Neural cell (in vitro differentiated cells): ENCODE measurements around the gene SNX24. TPM values are rescaled to one million over a fixed set of nuclear protein-coding genes. Genes with fewer than 3 reads are reported as not detected.
"Not testable (repeated sequence)": the region's sequence is repeated elsewhere in the genome, so short reads cannot be mapped to it uniquely, and the experiment has no call there.

Experiments
- H2AFZ ChIP-seq: fragments of 200-600, 300-800 bp; sonication (generic), shearing (Covaris generic); 2 replicates; pipeline ENCODE4 v1.6.0; 2014; ENCODE audit warnings: low read depth, mild to moderate bottlenecking, antibody characterized with exemption, low read length, moderate library complexity
- H3F3A ChIP-seq: fragments of 200-600 bp; shearing (Covaris generic); 2 replicates; pipeline ENCODE4 v1.6.1; 2016; ENCODE audit warnings: mild to moderate bottlenecking, moderate library complexity, mixed read lengths, antibody characterized with exemption, low read length; ENCODE audit not compliant: insufficient read depth, poor library complexity, severe bottlenecking
- H3K27ac ChIP-seq: fragments of 200-600, 300-800 bp; sonication (generic), shearing (Covaris generic); 2 replicates; pipeline ENCODE4 v1.5.1; 2014; ENCODE audit warnings: mild to moderate bottlenecking, low read length, moderate library complexity
- H3K27me3 ChIP-seq: fragments of 300-800, 200-600 bp; sonication (generic), shearing (Covaris generic); 2 replicates; pipeline ENCODE4 v1.6.0; 2014; ENCODE audit warnings: mild to moderate bottlenecking, low read depth, low read length, moderate library complexity; ENCODE audit not compliant: insufficient read depth
- H3K36me3 ChIP-seq: fragments of 300-800, 200-600 bp; sonication (generic), shearing (Covaris generic); 2 replicates; pipeline ENCODE4 v1.5.1; 2014; ENCODE audit warnings: mild to moderate bottlenecking, antibody characterized with exemption, low read length, moderate library complexity; ENCODE audit not compliant: insufficient read depth
- H3K4me2 ChIP-seq: fragments of 300-800, 200-600 bp; sonication (generic), shearing (Covaris generic); 2 replicates; pipeline ENCODE4 v1.6.0; 2014; ENCODE audit warnings: mild to moderate bottlenecking, low read length
- H3K4me3 ChIP-seq: fragments of 300-800, 200-600 bp; sonication (generic), shearing (Covaris generic); 2 replicates; pipeline ENCODE4 v1.5.1; 2014; ENCODE audit warnings: mild to moderate bottlenecking, low read length, moderate library complexity
- H3K79me2 ChIP-seq: fragments of 200-600 bp; shearing (Covaris generic); replicated peaks from 2 replicates; pipeline ENCODE4 v1.6.0; 2014; ENCODE audit warnings: mild to moderate bottlenecking, low read length, moderate library complexity; ENCODE audit not compliant: insufficient read depth
- H3K9ac ChIP-seq: fragments of 300-800, 200-600 bp; sonication (generic), shearing (Covaris generic); 2 replicates; pipeline ENCODE4 v1.6.1; 2016; ENCODE audit warnings: mild to moderate bottlenecking, low read length, mixed read lengths
- H3K9me2 ChIP-seq: fragments of 200-600 bp; shearing (Covaris generic); 2 replicates; pipeline ENCODE4 v1.6.1; 2016; ENCODE audit warnings: mild to moderate bottlenecking, low read length, mixed read lengths; ENCODE audit not compliant: insufficient read depth
- H3K9me3 ChIP-seq: fragments of 200-600, 300-800 bp; sonication (generic), shearing (Covaris generic); 2 replicates; pipeline ENCODE4 v1.6.1; 2016; ENCODE audit warnings: mild to moderate bottlenecking, mixed run types, low read length, moderate library complexity, mixed read lengths
- H4K20me1 ChIP-seq: fragments of 200-600 bp; shearing (Covaris generic); 2 replicates; pipeline ENCODE4 v1.6.1; 2016; ENCODE audit warnings: mild to moderate bottlenecking, mixed run types; ENCODE audit not compliant: insufficient read depth
- EP300 ChIP-seq: fragments of 450-650 bp; conservative IDR thresholded peaks from 2 replicates; pipeline ENCODE4 v1.6.1; 2014; ENCODE audit warnings: antibody characterized with exemption, mild to moderate bottlenecking, moderate library complexity; ENCODE audit not compliant: poor library complexity, severe bottlenecking
- EZH2 ChIP-seq: fragments of 200-600, 300-800 bp; shearing (Covaris generic), sonication (generic); IDR thresholded peaks from 2 replicates; pipeline ENCODE4 v1.6.1; 2014; ENCODE audit warnings: antibody characterized with exemption, low read length, borderline replicate concordance, mild to moderate bottlenecking; ENCODE audit not compliant: insufficient read depth, poor library complexity, severe bottlenecking
- MXI1 ChIP-seq: fragments of 450-650 bp; conservative IDR thresholded peaks from 2 replicates; pipeline ENCODE4 v1.6.1; 2014; ENCODE audit warnings: antibody characterized with exemption, mild to moderate bottlenecking; ENCODE audit not compliant: poor library complexity, severe bottlenecking
- POLR2AphosphoS5 ChIP-seq: IDR thresholded peaks from 2 replicates; pipeline ENCODE4 v1.6.1; 2012
- RAD21 ChIP-seq: fragments of 450-650 bp; conservative IDR thresholded peaks from 2 replicates; pipeline ENCODE4 v1.6.1; 2014; ENCODE audit warnings: antibody characterized with exemption, mild to moderate bottlenecking, moderate library complexity
- REST ChIP-seq: IDR thresholded peaks from 2 replicates; pipeline ENCODE4 v1.6.1; 2012; ENCODE audit warnings: borderline replicate concordance
- SMC3 ChIP-seq: fragments of 450-650 bp; conservative IDR thresholded peaks from 2 replicates; pipeline ENCODE4 v1.6.1; 2014; ENCODE audit warnings: antibody characterized with exemption, mild to moderate bottlenecking, moderate library complexity; ENCODE audit not compliant: poor library complexity
- TAF1 ChIP-seq: IDR thresholded peaks from 2 replicates; pipeline ENCODE4 v1.6.1; 2012; ENCODE audit warnings: low read depth
- polyA plus RNA-seq: library from polyadenylated mRNA; depleted of rRNA; stranded (reverse); fragments of >200 nt; gene quantifications from 2 replicates; pipeline ENCODE4 v1.2.3, GENCODE V29; 2014
- TF ChIP-seq, protein P1 (sequence below): fragments of 450-650 bp; IDR thresholded peaks from 2 replicates; pipeline ENCODE4 v1.5.1; 2014; ENCODE audit warnings: antibody characterized with exemption, mild to moderate bottlenecking, moderate library complexity; ENCODE audit not compliant: poor library complexity, severe bottlenecking

The SNX24 gene
- polyA plus RNA-seq, 1 donor from 2014 or later: 12.8 TPM

- no peak overlapping the region for H3K9ac ChIP-seq
- no peaks in the 10 kb centered on the region for H3K79me2 ChIP-seq
- H3K9me3 ChIP-seq: no peaks in the 10 kb centered on the region
- no peaks in the 10 kb centered on the region for H3K9me2 ChIP-seq
- H2AFZ ChIP-seq: no peak overlapping the region
- H3K36me3 ChIP-seq: no peaks in the 10 kb centered on the region
- no peaks in the 10 kb centered on the region for H3F3A ChIP-seq
- H3K27me3 ChIP-seq: no peaks in the 10 kb centered on the region
- H4K20me1 ChIP-seq: no peaks in the 10 kb centered on the region
- H3K4me3 ChIP-seq: no peak overlapping the region
- no peak for TF ChIP-seq POLR2AphosphoS5
- TF ChIP-seq MXI1: no peak
- TF ChIP-seq EZH2: no peak
- TF ChIP-seq EP300: no peak
- no peak for TF ChIP-seq RAD21
- no peak for TF ChIP-seq TAF1
- no peak for TF ChIP-seq REST
- TF ChIP-seq, protein P1, sequence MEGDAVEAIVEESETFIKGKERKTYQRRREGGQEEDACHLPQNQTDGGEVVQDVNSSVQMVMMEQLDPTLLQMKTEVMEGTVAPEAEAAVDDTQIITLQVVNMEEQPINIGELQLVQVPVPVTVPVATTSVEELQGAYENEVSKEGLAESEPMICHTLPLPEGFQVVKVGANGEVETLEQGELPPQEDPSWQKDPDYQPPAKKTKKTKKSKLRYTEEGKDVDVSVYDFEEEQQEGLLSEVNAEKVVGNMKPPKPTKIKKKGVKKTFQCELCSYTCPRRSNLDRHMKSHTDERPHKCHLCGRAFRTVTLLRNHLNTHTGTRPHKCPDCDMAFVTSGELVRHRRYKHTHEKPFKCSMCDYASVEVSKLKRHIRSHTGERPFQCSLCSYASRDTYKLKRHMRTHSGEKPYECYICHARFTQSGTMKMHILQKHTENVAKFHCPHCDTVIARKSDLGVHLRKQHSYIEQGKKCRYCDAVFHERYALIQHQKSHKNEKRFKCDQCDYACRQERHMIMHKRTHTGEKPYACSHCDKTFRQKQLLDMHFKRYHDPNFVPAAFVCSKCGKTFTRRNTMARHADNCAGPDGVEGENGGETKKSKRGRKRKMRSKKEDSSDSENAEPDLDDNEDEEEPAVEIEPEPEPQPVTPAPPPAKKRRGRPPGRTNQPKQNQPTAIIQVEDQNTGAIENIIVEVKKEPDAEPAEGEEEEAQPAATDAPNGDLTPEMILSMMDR: no peak
- TF ChIP-seq SMC3: no peak
- H3K27ac ChIP-seq: no peak overlapping the region
- no peak overlapping the region for H3K4me2 ChIP-seq
Measured at GRCh38 chr5:122967085-122967484, 121.7 kb downstream of the SNX24 start.

GRCh38 chr5:122967625-122968024 lies 122.2 kb downstream of the SNX24 start:
- Histone ChIP-seq H3K9me2 (no peaks in the 10 kb centered on the region), H3K9me3 (no peaks in the 10 kb centered on the region), H3K4me2 (no peak overlapping the region), H3F3A (no peaks in the 10 kb centered on the region), H3K79me2 (no peaks in the 10 kb centered on the region), H3K4me3 (no peak overlapping the region), H3K9ac (no peak overlapping the region), H3K27ac (no peak overlapping the region), H3K27me3 (no peaks in the 10 kb centered on the region), H2AFZ (no peak overlapping the region), H4K20me1 (no peaks in the 10 kb centered on the region), H3K36me3 (no peaks in the 10 kb centered on the region)
- no peak for TF ChIP-seq RAD21
- no peak for TF ChIP-seq TAF1
- no peak for TF ChIP-seq EP300
- no peak for TF ChIP-seq SMC3
- TF ChIP-seq POLR2AphosphoS5: no peak

GRCh38 chr5:122968056-122968455 lies 122.6 kb downstream of the SNX24 start:
- H3K4me2 ChIP-seq, H3K27ac ChIP-seq, H3K4me3 ChIP-seq, H3K9ac ChIP-seq, H4K20me1 ChIP-seq, H3K27me3 ChIP-seq, H3K79me2 ChIP-seq, H3K36me3 ChIP-seq, H2AFZ ChIP-seq, H3K9me2 ChIP-seq, H3F3A ChIP-seq, H3K9me3 ChIP-seq: not testable (repeated sequence)
